ENCODE data around the gene CNR2.

Gene CNR2

DNA sequence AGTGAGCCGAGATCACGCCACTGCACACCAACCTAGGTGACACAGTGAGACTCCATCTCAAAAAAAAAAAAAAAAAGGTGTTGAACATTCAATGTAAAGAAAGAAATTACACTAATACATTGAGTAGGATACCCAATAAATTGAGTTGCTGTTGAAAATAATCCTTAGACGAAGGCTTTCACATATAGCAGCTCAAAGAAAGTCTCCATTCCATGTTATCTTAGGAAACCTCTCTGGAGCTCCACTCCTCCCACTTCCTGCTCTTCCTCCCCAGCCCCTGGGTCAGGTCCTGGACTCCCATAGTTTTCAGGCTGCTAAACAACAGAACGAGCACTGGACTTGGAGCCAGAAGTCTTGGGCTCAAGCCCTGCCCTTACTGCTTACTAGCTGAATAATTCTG, 15.6 kb upstream of the CNR2 start:
- no peak overlapping the region for H3K27ac ChIP-seq
- no peak for DNase-seq (ENCODE audit: low spot score)
- ChIA-PET CTCF (interaction anchor here (0.6 kb wide), 1 partner anchor 237 kb away, joined by 7 read pairs; the partner anchor contains the start of gene RPL11), POLR2A (ENCODE audit: low non-redundant PET) (no interaction called here)
- TF ChIP-seq, protein P1, sequence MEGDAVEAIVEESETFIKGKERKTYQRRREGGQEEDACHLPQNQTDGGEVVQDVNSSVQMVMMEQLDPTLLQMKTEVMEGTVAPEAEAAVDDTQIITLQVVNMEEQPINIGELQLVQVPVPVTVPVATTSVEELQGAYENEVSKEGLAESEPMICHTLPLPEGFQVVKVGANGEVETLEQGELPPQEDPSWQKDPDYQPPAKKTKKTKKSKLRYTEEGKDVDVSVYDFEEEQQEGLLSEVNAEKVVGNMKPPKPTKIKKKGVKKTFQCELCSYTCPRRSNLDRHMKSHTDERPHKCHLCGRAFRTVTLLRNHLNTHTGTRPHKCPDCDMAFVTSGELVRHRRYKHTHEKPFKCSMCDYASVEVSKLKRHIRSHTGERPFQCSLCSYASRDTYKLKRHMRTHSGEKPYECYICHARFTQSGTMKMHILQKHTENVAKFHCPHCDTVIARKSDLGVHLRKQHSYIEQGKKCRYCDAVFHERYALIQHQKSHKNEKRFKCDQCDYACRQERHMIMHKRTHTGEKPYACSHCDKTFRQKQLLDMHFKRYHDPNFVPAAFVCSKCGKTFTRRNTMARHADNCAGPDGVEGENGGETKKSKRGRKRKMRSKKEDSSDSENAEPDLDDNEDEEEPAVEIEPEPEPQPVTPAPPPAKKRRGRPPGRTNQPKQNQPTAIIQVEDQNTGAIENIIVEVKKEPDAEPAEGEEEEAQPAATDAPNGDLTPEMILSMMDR (conservative IDR thresholded peaks at IDR 0.05; ENCODE audit: low read depth), result no peak

DNA sequence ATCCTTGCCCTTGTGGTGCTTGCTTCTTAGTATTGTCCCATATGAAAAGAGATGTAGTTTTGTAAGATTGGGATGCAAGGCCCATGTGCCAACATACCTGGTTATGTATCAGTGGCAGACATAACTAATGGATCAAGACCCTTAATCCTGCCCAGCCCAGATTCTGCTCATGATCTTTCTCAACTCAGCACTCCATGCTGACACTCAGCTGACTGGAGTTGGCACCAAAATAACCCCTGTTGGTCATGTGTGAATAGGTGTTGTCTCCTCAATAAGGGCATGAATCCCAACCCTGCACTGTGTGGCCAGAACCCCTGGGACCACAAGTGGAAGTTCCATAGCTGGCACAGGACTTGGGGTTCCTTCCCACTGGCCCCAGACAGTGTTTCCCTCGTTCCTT, 13.9 kb upstream of the CNR2 start:
- TF ChIP-seq, protein P1 (conservative IDR thresholded peaks at IDR 0.05; ENCODE audit: low read depth), result no peak
- CTCF ChIA-PET, result no interaction called here
- no peak overlapping the region for H3K27ac ChIP-seq
- POLR2A ChIA-PET (ENCODE audit: low non-redundant PET), result no interaction called here
- DNase-seq (ENCODE audit: low spot score), result no peak

DNA sequence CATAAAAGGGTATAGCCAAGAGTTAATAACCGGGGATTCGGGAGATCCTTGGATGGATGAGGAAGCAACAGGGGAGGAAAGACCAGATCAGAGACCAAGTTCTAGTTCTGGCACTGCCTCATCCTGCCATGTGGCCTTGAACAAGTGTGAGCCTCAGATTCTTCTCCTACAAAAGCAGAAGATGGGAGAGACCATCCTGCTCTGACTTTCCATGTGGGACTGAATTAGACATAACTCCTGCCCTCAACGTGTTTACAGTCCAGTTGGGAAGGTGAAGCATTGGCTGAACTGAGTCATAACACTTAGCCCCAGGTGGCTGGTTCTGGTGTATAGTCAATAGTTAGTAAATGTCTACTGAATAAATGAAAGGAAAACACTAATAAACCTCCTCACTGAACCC, 12.1 kb upstream of the CNR2 start:
- ChIA-PET POLR2A (ENCODE audit: low non-redundant PET) (no interaction called here), CTCF (interaction anchor here (0.7 kb wide), 1 partner anchor 513 kb away, joined by 4 read pairs; no protein-coding TSS in a partner anchor)
- H3K27ac ChIP-seq, result no peak overlapping the region
- TF ChIP-seq, protein P1 (conservative IDR thresholded peaks at IDR 0.05; ENCODE audit: low read depth), result no peak
- no peak for DNase-seq (ENCODE audit: low spot score)

DNA sequence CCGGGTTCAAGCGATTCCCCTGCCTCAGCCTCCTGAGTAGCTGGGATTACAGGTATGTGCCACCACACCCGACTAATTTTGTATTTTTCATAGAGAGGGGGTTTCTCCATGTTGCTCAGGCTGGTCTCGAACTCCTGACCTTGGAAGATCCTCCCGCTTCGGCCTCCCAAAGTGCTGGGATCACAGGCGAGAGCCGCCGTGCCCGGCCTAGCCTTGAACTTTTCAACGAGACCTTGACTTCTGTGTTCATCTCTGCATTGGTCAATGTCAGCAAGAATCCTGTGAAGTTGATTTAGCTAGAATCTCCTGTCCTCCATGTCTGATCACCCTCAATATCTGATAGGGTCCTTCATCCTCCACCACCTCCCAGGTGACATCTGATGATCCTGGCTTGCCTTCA, 11.4 kb upstream of the CNR2 start:
- H3K27ac ChIP-seq, result no peak overlapping the region
- ChIA-PET CTCF (no interaction called here), POLR2A (ENCODE audit: low non-redundant PET) (no interaction called here)
- DNase-seq (ENCODE audit: low spot score), result no peak
- TF ChIP-seq, protein P1 (conservative IDR thresholded peaks at IDR 0.05; ENCODE audit: low read depth), result no peak

DNA sequence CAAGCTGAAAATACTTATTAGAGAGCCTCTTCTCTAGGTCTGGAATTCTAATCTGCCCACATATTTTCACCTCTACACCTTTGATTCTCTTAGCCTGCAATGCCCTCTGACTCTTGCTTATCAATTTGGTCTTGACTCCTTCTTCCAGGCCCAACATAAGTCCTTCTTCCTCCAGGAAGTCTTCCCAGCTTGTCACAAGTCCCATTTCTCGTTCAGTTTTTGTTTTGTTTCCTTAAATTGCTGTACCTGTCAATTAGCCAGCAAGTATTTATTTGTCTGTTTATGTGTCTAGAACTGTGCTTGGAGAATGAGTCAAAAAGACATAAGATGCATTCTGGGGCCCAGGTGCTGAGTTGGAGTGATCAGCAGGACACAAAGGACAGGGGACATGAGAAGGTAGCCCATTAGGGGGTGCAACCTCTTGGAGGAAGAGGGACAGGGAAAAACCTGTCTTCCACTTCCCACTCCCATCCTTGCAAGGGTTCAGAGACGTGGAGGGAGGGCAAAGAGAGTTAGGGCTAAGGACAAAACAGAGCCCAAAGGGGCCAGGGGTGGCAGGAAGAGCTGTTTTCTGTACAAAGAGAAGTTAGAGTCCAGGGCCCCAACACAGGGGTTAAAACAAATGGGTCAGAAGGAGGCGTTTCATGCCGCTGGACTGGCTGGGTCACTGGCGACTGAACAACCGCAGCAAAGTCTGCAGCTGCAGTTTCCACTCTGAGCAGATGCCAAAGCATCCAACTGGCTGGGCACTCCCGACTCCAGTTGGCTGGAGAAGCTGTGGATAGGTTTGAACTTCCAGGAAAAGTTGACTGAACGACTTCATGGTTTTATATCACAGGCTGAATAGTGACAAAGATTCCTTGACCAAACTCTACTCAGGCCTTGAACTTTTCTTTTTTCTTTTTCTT, 10.7 kb upstream of the CNR2 start:
- ChIA-PET POLR2A (ENCODE audit: low non-redundant PET) (no interaction called here), CTCF (interaction anchor here (0.6 kb wide), 1 partner anchor 24 kb away, joined by 4 read pairs; no protein-coding TSS in a partner anchor)
- TF ChIP-seq, protein P1 (conservative IDR thresholded peaks at IDR 0.05; ENCODE audit: low read depth), result no peak
- no peak for DNase-seq (ENCODE audit: low spot score)
- H3K27ac ChIP-seq, result no peak overlapping the region

DNA sequence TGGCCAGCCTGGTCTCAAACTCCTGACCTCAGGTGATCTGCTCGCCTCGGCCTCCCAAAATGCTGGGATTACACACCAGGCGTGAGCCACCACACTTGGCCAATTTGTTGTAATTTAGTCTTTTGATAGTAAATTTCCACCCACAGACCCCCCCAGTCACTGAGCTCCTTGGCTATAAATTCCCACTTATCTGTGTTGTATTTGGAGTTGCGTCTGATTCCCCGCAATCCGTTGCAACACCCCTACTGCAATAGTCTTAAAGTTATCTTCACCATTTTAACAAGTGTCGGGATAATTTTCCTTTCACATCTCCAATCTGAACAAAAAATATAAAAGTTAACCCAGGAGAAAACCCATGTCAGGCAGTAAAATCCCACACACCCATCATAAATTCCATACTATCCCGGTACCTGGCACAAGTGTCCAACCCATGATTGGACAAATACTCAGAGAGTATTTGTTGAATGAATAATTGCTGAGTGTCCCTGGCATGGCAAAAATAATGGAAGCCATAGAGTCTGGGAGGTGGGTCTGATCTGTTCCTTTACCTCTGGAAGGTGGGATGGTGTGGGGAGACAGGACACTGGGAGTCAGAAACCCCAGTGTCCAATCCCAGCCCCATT, 9.3 kb upstream of the CNR2 start:
- H3K27ac ChIP-seq, result no peak overlapping the region
- TF ChIP-seq, protein P1 (conservative IDR thresholded peaks at IDR 0.05; ENCODE audit: low read depth), result no peak
- POLR2A ChIA-PET (ENCODE audit: low non-redundant PET), result no interaction called here
- no peak for DNase-seq (ENCODE audit: low spot score)
- CTCF ChIA-PET, result no interaction called here
